GM13977 (cell line): ENCODE measurements around the gene MTA2.

Experiments
- DNase-seq: peaks from one replicate; pipeline ENCODE4 v3.0.0; 2012; ENCODE audit warnings: low spot score
- in situ Hi-C: fragments of 300-500 bp; cut with MboI; formaldehyde crosslinking; loops from one replicate; pipeline ENCODE4 v1.12.0; 2022; ENCODE audit warnings: low sequenced_read_pairs, low pct_unique_long_range_greater_than_20kb, mixed read lengths, inconsistent platforms; ENCODE audit not compliant: unreplicated experiment
- TF ChIP-seq, protein P1 (sequence below): IDR thresholded peaks from 2 replicates; pipeline ENCODE4 v1.5.1; 2012; ENCODE audit warnings: mild to moderate bottlenecking, control low read depth; ENCODE audit not compliant: insufficient read depth; ENCODE audit errors: extremely low read depth, missing control alignments

MTA2 gene

DNA sequence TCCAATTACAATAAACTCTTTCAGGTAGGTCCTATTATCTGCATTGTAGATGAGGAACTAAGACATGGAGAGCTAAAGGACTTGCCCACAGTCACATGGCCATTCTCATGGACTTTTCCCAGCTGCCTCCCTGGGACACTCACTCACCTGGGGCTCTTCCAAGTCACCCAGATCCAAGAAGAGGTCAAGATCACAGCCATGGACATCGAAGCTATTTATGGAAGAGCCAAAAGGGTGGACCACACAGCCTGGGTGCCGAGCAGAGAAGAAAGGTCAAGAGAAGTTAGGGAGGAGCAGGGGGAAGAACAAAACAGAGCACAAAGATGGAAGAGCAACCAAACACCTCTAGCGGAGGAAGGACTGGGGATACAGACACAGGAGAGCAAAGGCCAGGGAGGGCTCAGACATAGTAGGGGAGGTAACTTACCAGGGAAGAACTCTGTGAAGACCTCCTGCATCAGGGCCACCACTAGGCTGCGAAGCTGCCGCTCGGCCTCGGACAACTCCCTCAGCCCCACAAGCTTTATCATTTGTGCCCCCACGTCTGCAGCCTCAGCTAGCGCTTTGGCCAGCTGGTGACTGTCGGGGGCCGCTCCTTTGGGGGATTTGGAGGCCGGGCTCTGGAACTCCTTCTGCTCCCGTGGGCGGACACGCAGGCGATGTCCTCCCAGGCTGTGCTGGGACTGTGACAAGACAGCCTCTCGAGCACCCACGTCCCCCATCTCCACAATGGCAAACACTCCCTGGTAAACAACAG, 20.5 kb downstream of the MTA2 start:
- in situ Hi-C loops = no loop called here
- DNase-seq = no peak
- TF ChIP-seq, protein P1, sequence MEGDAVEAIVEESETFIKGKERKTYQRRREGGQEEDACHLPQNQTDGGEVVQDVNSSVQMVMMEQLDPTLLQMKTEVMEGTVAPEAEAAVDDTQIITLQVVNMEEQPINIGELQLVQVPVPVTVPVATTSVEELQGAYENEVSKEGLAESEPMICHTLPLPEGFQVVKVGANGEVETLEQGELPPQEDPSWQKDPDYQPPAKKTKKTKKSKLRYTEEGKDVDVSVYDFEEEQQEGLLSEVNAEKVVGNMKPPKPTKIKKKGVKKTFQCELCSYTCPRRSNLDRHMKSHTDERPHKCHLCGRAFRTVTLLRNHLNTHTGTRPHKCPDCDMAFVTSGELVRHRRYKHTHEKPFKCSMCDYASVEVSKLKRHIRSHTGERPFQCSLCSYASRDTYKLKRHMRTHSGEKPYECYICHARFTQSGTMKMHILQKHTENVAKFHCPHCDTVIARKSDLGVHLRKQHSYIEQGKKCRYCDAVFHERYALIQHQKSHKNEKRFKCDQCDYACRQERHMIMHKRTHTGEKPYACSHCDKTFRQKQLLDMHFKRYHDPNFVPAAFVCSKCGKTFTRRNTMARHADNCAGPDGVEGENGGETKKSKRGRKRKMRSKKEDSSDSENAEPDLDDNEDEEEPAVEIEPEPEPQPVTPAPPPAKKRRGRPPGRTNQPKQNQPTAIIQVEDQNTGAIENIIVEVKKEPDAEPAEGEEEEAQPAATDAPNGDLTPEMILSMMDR = no peak

DNA sequence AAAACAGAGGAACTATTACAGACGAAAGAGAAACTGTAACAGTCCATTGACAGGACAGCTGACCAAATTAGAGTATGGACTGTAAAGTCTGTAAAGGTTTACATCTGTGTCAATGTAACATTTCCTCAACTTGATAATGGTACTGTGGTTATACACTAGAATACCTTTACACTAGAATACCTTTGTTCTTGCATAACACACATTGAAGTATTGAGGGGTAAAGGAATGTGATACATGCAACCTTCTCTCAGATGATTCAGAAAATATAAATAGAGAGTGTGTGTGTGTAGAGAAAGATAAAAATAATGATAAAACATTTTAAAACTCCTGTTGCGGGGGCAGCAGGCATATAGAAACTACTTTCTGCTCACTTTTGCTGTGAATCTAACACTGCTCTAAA, 22.4 kb downstream of the MTA2 start:
- in situ Hi-C loops = no loop called here
- no peak for DNase-seq

DNA sequence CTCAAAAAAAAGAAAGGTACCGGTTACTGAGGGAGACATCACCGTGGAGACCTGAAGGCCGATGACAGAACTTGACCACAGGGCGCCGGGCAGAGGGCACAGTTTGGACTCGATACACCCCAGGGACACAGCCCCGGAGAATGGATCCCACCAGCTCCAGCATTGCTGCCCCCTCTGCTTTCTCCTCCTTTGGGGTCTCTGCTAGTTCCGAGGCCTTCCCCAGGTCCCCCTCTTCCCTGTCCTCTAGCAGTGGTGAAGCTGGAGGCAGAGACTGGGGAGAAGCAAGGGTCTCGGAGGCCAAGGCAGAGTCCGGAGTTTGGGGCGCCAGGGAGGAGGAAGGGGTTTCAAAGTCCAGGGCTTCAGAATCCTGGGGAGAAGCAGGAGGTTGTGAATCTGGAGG, 23.1 kb downstream of the MTA2 start:
- TF ChIP-seq, protein P1 = no peak
- no peak for DNase-seq
- in situ Hi-C loops = no loop called here

More for the DNA sequence above, 22.4 kb downstream of the MTA2 start:
- TF ChIP-seq, protein P1 = no peak

DNA sequence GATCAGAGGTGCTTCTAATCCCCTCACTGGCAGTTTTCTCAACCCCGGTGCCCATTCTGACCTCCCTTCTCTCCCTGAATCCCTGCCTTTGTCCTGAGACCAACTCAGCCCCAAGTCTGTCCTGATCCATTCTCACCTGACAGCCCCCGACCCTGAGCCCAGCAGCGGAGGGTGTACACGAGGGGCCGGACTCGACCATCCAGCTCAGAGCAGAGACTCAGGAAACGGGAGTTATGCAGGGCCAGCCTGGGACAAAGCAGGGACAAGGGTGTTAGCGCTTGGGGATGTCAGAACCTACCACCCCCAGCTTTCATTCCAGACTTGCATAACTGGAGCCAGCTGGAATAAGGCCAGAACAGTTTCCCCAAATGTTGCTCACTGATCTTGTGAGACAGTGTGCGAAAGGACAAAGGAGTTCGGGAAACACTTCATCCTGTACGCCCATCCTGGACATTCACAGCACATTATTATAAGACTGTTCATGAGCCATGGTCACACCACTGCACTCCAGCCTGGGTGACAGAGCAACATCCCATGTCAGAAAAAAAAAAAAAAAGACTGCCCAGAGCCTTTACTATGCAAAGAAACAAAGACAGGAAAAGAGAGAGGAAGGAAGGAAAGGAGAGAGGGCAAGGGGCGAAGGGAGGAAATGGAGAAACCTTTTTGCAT, 24.5 kb downstream of the MTA2 start:
- no peak for DNase-seq
- TF ChIP-seq, protein P1 = no peak
- in situ Hi-C loops = no loop called here

GRCh38 chr11:62575837-62576236, 25.8 kb downstream of the MTA2 start:
- no peak for DNase-seq
- in situ Hi-C loops = no loop called here
- TF ChIP-seq, protein P1 = no peak

GRCh38 chr11:62575156-62575555, 26.5 kb downstream of the MTA2 start:
- in situ Hi-C loops = no loop called here
- no peak for DNase-seq
- TF ChIP-seq, protein P1 = no peak
